GM12864 (cell line): ENCODE measurements around the gene ULK3.
A peak's percentile ranks its signal among the peaks of the same experiment; 100 is the strongest.

Experiments used
- DNase-seq: peaks from one replicate; pipeline ENCODE4 v3.0.0-alpha.2; 2011; ENCODE audit warnings: low read depth
- H3K4me3 ChIP-seq: 2 replicates; pipeline ENCODE4 v1.5.1; 2011; ENCODE audit warnings: mild to moderate bottlenecking, low read depth, low read length, control low read depth
- CTCF ChIP-seq: IDR thresholded peaks from 2 replicates; pipeline ENCODE4 v1.5.1; 2011; ENCODE audit warnings: low read depth, mild to moderate bottlenecking, moderate library complexity, low read length, control low read depth, inconsistent platforms; ENCODE audit errors: missing control alignments

Gene ULK3

DNA sequence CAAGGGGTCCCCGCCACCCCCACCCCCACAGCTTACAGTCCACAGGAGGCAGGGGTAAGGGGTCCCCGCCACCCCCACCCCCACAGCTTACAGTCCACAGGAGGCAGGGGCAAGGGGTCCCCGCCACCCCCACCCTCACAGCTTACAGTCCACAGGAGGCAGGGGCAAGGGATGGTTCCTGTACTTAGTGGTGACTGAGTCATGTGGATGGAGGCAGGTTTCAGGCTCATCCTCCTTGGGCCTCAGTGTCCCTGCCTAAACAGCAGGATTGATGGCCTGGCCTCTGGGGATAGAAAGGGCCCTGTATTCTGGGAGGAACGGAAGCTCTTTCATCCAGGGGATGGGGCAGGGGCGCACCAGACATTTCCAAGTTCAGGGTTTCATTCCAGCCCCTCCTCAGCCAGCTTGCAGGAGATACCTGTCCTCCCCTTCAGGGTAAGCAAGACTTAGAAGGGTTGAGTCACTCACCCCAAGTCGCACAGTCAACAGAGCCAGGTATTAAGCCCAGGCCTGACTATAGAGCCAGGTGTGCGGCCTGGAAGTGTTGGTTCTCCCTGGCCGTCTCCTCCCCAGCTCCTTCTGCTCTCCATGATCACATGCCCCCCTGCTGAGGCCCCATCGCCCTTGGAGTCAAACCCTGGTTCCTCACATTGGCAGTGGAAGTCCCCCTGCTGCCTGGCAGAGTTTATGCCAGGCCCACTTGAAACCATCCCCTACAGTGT lies 48.5 kb downstream of the ULK3 start:
- no peak for DNase-seq
- H3K4me3 ChIP-seq = no peak overlapping the region
- TF ChIP-seq CTCF = no peak

GRCh38 chr15:74793135-74794028 lies 49.6 kb downstream of the ULK3 start:
- peak; percentile 76 for TF ChIP-seq CTCF
- H3K4me3 ChIP-seq = no peak overlapping the region; the same call in 1 of the 2 replicates
- DNase-seq = no peak

DNA sequence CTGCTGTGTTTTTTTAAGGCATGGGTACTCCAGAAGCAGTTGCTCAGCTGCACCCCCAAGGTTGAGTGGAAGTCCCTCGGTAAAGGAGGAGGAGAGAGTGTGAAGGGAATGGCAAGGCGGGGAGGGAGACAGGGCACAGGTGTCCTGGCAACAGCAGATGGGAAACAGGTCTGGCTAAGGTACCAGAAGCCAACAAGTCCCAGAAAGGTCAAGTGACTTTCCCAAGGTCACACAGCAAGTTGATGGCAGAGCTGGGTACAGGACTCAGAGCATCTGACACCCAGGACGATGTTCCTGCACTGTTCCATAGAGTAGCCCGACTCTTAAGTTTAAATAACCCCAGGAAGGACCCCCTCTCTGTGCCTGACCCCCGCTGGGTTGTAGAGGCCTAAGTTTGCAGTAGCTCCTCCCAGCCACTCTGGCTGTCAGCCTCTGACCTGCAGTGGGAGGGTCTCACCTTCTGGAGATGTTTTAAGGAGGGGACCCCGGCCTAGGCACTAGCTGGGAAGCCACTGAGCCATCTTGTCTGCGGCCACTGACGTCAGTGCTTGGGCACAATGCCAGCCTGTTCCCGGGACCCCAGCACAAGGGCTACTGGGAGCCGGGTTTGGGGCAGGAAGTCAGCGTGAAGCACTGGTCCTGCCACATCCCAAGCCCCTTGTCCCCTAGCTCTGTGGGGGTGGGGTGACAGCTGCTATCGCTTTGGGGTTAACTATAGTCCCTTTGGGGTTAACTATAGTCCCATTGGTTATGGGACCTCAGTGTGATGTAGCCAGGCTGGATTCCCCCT lies 50.5 kb downstream of the ULK3 start:
- no peak for TF ChIP-seq CTCF
- peak overlapping the region; percentile 8; the same call in 1 of the 2 replicates for H3K4me3 ChIP-seq
- DNase-seq = no peak

DNA sequence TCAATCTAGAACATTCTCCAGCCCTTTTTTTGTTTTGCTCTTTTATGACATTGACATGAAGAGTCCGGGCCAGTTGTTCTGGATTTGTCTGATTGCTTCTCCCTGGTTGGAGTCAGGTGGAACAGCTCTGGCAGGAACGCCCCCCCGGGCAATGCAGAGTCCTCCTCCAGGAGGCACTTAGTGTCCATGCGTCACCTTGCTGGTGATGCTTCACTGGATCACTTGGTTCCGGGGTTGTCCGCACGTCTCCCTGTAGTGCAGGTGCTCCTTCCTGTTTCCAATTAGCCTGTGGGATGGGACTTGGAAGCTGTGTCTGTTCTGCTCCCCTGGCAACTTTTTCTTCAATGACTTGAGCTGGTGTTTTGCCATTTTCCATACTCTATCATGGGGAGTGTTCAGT lies 51.3 kb downstream of the ULK3 start:
- peak overlapping the region; percentile 1; the same call in 1 of the 2 replicates for H3K4me3 ChIP-seq
- TF ChIP-seq CTCF = no peak
- no peak for DNase-seq

DNA sequence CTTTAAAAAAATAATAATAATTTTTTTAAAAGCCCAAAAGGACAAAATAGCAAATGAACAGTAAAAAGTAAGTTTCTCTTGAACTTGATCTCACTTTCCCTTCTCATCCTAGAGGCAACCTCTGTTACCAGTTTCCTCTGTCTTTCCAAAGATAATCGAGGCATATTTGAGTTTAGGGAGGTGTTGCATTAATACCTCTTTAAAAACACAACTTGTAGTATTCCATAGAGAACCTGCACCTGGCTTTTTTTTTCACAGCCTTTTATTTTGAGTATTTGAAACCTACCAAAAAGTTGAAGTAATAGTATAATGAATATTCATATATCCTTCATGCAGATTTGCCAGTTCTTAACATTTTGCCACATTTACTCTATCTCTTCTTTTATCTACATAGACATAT lies 51.9 kb downstream of the ULK3 start:
- no peak for DNase-seq
- TF ChIP-seq CTCF = no peak
- peak overlapping the region; percentile 62; the same call in 1 of the 2 replicates for H3K4me3 ChIP-seq

GRCh38 chr15:74790080-74790916 lies 52.7 kb downstream of the ULK3 start:
- DNase-seq = peak; percentile 75
- TF ChIP-seq CTCF = no peak
- H3K4me3 ChIP-seq = peak overlapping the region; percentile 62
